ENCODE data around the gene DEPDC5.
A peak's percentile ranks its signal among the peaks of the same experiment; 100 is the strongest.
"Not testable (repeated sequence)": the region's sequence is repeated elsewhere in the genome, so short reads cannot be mapped to it uniquely, and the experiment has no call there.

DEPDC5 gene

DNA sequence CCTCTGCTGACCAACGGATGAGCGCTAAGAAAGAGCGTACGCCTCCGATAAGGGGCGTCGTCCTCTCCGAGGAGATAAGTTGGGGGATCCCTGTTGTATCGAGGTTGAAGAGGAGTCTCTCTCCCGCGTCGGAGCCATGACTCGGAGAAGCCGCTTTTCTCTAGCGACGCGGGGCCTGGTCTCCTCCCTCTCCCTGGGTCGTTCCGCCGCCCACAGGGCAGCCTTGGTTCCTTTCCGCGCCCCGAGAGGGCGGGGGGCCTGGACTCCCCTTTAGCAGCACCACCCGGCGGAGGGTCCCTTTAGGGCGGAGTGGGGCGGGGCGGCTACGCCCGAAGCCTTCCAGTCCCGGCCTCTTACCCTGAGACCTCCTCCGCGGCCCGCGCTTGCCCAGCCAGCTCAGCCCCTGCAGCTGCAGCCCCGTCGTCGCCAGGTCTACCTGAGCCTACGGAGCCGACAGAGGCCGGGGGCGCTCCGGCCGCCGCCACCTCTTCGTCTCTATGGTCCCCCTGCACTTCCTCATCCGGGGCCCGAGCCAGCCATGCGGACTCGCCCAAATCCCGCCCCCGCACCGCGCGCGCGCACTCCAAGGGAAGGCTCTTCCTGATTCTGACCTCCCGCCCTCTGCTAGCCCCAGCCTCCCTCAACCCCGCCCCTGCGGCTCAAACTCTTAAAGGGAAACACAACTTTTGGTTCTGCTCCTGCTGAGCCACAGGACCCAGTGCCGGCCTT, 4.0 kb upstream of the DEPDC5 start, which contains the start of gene PRR14L:
Gene PRR14L (minus strand): TSS at position 497 of the 729 bp plus-strand sequence. CDS start 11,272 bp downstream, outside the sequence.
- DNase-seq (ENCODE audit: low spot score), result peak; percentile 97

- DNase-seq (ENCODE audit: low spot score), result no peak
Observed at GRCh38 chr22:31750365-31751284, 3.2 kb upstream of the DEPDC5 start.

DNA sequence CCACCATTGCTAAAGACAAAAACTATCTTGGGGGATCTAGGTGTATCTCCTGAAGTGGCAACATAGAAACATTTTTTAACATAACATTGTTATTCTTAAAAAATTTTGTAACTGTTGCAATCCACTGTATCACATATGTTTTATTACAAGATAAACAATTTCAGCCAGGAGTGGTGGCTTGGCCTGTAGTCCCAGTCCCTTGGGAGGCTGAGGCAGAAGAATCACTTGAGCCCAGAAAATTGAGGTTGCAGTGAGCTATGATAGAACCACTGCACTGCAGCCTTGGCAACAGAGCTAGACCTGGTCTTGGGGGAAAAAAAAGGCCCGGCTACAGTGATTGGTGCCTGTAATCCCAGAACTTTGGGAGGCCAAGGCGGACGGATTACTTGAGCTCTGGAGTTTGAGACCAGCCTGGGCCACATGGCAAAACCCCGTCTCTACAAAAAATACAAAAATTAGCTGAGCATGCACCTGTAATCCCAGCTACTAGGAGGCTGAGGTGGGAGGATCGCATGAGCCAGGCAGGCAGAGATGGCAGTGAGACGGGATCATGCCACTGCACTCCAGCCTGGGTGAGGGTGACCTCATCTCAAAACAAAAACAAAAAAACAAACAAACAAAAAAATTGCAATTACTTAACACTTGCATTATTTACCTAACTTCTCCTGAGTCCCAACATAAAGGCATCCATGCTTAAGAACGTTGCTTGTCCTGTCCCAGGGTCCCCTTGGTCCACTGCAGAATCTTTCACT, 1.5 kb upstream of the DEPDC5 start:
- no peak for DNase-seq (ENCODE audit: low spot score)

DNA sequence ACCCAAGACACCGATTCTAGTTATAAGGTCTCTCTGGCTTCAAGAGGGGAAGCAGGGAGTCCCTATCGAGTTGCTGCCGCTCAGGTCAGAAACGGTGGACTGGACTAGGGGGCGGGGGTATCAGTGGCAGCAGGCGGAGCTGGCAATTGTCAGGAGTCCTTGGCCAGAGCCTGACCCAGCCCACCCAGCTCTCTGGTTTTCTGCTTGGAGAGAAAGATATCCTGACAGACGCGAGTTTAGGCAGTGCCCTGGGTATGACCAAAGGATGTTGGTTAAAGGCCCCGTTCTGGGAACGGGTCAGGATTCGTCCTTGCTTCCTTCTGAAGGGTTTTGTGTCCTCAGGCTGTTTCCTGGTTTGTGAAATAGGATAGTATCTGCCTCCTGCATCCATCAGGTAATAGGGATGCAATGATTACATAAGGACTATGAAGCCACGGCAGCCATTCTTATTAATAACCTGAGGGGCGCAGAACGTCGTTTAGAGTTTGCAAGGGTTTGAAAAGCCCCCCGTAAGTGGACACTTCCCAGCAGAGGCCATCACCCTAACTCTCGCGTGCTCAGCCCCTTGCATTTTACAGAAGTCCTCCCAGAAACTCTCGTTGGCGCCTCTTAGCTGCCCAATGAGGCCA, 700 bp upstream of the DEPDC5 start:
- peak; percentile 12 for DNase-seq (ENCODE audit: low spot score)

DNA sequence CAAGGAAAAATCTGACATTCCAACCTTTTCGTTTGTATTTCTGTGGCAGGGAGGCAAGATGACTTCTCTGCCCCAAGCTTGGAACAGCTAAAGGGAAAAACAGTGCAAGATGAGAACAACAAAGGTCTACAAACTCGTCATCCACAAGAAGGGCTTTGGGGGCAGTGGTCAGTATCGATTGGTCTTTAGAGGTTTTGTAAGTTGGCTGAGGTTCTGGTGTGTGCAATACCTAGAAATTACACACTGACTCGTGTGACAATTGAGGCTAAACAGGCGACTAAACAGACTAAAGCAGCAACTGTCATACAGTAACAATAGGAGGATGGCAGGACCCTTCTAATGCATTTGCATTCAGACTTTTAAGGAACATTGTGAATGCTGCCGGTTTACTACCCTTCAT, 994 bp downstream of the DEPDC5 start:
- no peak for DNase-seq (ENCODE audit: low spot score)

GRCh38 chr22:31757265-31757664, 3.4 kb downstream of the DEPDC5 start:
- DNase-seq (ENCODE audit: low spot score), result no peak

- not testable (repeated sequence) for DNase-seq (ENCODE audit: low spot score)
Observed at GRCh38 chr22:31758860-31759259, 5.0 kb downstream of the DEPDC5 start.

DNA sequence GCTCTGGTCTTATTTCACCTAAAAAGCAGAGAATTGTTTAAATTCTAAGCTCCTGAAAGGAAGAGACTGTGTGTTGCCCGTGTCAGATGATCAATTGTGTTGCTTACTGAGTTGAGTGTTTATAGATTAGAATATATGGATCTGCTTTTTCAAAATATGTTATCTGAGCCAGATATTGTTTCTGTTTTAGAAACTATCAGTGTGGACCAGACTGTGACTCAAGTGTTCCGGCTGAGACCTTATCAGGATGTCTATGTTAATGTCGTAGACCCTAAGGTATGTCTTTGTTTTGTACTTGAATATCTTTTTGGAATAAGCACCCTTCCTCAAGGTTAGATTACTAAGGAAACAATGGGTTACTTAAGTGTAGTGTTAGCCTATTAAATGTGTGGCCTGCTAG, 11.0 kb downstream of the DEPDC5 start:
- DNase-seq (ENCODE audit: low spot score), result no peak

DNA sequence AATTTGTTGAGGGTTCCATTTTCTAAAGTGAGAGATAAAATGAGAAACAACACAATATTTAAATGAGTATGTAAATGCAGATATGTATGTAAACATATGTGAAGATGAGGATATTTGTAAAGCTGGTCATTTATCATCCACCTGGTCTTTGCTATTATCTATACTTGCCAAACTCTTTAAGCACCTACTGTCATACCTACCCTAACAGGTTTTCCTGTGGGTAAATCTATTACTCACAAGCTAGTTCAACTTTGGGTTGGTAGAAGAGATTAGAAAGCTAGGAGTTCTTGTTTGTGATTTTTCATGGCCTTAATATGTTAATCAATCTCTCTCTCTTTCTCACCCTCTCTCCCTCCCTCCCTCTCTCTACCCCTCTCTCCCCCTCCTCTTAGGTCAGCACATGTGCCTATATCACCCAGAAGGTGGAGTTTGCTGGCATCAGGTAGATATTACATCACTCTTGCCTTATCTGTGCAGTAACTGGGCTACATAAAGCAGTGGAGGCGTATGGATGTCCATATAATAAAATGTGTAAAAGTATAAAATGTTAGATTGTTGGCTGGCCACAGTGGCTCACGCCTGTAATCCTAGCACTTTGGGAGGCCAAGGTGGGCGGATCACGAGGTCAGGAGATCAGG, 14.7 kb downstream of the DEPDC5 start:
- no peak for DNase-seq (ENCODE audit: low spot score)

GRCh38 chr22:31773416-31773815, 19.6 kb downstream of the DEPDC5 start:
- no peak for DNase-seq (ENCODE audit: low spot score)

- no peak for DNase-seq (ENCODE audit: low spot score)
Observed at GRCh38 chr22:31776231-31776630, 22.4 kb downstream of the DEPDC5 start.

DNA sequence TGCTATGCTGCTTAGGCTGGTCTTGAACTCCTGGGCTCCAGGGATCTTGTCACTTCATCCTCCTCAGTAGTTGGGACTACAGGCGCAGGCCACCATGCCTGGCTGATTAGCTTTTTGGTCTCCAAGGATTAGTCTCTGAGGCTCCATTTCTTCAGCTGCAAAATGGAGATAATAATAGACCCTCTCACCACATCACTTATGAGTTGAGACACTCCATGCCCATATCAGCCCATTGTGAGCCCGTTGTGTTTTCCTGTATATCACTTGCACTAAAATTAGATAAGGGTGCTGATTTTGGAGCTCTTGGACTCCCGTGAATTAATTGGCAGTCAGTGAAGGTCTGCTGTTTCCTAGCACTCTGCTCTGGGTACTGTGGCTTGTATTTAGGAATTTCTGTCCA, 36.0 kb downstream of the DEPDC5 start:
- DNase-seq (ENCODE audit: low spot score), result no peak

- no peak for DNase-seq (ENCODE audit: low spot score)
Observed at GRCh38 chr22:31790240-31790639, 36.4 kb downstream of the DEPDC5 start.

DNA sequence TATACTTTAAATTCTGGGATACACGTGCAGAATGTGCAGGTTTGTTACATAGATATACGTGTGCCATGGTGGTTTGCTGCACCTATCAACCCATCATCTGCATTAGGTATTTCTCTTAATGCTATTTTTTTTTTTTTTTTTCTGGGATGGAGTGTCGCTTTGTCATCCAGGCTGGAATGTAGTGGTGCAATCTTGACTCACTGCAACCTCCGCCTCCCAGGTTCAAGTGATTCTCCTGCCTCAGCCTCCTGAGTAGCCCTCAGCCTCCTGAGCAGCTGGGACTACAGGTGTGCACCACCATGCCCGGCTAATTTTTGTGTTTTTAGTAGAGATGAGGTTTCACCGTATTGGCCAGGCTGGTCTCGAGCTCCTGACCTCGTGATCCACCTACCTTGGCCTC, 45.5 kb downstream of the DEPDC5 start:
- not testable (repeated sequence) for DNase-seq (ENCODE audit: low spot score)

DNA sequence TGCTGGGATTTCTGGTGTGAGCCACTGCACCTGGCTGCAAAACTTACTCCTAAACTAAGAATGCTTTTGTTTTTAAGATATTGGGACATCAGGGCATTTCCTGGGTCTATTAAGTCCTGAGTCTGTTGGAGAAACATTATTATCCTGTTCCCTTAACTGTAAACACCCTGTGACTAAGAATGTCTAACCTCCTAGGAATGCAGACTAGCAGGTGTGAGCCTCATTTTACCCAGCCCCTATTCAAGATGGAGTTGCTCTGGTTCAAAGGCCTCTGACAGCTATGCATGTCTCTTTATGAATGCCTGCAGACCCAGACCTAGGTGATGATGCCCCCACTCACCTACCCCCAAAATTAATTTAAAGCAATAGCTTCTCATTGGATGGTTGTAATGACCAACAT, 46.2 kb downstream of the DEPDC5 start:
- peak; percentile 57 for DNase-seq (ENCODE audit: low spot score)

DNA sequence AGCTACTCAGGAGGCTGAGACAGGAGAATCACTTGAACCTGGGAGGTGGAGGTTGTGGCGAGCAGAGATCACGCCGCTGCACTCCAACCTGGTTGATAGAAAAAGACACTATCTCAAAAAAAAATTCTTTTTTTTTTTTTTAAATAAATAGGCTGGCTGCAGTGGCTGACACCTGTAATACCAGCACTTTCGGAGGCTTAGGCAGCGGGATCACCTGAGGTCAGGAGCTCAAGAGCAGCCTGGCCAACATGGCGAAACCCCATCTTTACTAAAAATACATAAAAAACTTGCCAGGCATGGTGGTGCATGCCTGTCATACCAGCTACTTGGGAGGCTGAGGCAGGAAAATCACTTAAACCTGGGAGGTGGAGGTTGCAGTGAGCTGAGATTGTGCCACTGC, 47.0 kb downstream of the DEPDC5 start:
- not testable (repeated sequence) for DNase-seq (ENCODE audit: low spot score)

DNA sequence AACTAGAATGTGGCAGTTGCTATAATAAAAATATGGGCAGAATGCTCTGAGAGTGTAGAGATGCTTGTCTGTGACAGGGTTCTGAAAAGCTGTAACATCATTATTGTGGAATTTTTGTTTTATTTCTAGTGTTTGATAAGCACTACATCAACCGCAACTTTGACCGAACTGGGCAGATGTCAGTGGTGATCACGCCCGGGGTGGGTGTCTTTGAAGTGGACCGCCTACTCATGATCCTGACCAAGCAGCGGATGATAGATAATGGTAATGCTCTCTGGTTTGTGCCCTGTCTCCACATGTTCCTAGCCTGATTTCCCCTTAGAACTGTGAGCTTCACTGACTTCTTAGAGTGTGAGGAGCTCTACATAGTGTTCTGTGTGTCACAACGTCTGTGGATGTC, 48.8 kb downstream of the DEPDC5 start:
- no peak for DNase-seq (ENCODE audit: low spot score)

DNA sequence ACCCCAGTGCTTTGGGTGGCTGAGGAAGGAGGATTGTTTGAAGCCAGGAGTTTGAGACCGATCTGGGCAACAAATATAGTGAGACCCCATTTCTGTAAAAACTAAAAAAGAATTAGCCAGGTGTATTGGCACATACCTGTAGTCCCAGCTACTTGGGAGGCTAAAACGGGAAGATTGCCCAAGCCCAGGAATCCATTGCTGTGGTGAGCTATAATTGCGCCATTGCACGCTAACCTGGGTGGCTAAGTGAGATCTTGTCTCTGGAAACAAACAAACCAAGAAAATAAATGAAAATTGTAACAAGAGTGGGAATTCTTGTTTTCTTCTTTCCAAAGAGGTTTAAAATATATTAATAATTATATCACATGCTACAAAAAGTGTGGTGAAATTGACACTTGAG, 52.9 kb downstream of the DEPDC5 start:
- DNase-seq (ENCODE audit: low spot score), result no peak

DNA sequence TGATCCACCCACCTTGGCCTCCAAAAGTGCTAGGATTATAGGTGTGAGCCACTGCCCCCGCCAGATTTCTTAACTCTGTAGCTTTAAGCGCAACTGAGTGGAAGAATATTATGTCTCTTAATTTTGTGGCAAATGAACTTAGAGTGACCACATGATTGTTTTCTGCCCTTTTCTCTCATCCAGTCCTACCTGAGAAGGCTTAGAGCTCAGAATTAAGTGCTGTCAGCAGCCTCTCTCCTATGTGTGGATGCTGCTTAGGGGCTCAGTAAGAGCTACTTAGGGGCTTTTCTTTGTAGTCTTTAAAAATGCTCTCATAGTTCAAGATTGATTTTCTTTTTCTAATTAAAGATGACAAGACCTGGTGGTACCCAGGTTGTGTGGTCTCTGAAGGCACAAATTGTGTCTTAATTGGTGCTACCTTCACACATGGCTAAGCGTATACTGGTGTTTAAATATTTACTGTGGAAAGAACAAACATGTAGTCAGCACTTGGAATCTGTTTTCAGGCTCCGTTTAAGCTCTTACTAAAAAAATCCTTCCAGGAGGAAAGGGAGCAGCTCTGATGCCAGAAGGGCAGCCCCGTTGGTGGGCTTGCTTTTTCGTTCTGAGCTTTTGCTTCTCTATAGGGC, 59.3 kb downstream of the DEPDC5 start:
- no peak for DNase-seq (ENCODE audit: low spot score)

- not testable (repeated sequence) for DNase-seq (ENCODE audit: low spot score)
Observed at GRCh38 chr22:31813898-31814297, 60.1 kb downstream of the DEPDC5 start.

DNA sequence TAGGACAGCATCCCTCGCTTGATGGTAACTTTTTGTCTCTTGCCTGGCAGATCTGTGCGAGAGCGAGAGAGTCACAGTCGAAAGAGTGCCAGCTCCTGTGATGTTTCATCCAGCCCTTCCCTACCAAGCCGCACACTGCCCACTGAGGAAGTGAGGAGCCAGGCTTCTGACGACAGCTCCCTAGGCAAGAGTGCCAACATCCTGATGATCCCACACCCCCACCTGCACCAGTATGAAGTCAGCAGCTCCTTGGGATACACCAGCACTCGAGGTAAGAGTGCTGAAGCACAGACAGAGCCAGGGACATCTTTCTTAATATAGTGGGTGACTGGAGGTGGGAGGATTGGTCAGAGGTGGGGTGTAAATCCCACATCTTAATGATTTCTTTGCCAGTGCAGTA, 61.1 kb downstream of the DEPDC5 start:
- no peak for DNase-seq (ENCODE audit: low spot score)

Measured in LoVo (cell line).